OCI-M1 (cell line): ENCODE results near the gene LRRC55.

Experiments
- DNase-seq: peaks from one replicate; lab custom pipeline; 2025; lab: John Stamatoyannopoulos, UW

The LRRC55 gene

GRCh38 chr11:57181678-57182305 lies at the start of gene LRRC55:
LRRC55 (plus strand) TSS chr11:57181953; CDS start chr11:57182023, 70 bp downstream.
- no peak for DNase-seq

GRCh38 chr11:57133366-57134038 lies 48.3 kb upstream of the LRRC55 start:
- DNase-seq = peak; percentile 10

- DNase-seq = peak; percentile 16
These were observed 47.5 kb upstream of the LRRC55 start for GRCh38 chr11:57134284-57134683.

GRCh38 chr11:57135020-57135751 lies 46.6 kb upstream of the LRRC55 start:
- DNase-seq = no peak

GRCh38 chr11:57140568-57140967 lies 41.2 kb upstream of the LRRC55 start:
- DNase-seq = peak; percentile 5

- DNase-seq = peak; percentile 43
These were observed 38.3 kb upstream of the LRRC55 start for GRCh38 chr11:57143459-57143858.

GRCh38 chr11:57144075-57144474 lies 37.7 kb upstream of the LRRC55 start:
- peak; percentile 66 for DNase-seq

- peak; percentile 60 for DNase-seq
These were observed 37.0 kb upstream of the LRRC55 start for GRCh38 chr11:57144531-57145320.

- no peak for DNase-seq
These were observed 35.5 kb upstream of the LRRC55 start for GRCh38 chr11:57146301-57146700.

GRCh38 chr11:57148621-57149020 lies 33.1 kb upstream of the LRRC55 start:
- no peak for DNase-seq

GRCh38 chr11:57150454-57150917 lies 31.3 kb upstream of the LRRC55 start:
- peak; percentile 84 for DNase-seq

- no peak for DNase-seq
These were observed 29.6 kb upstream of the LRRC55 start for GRCh38 chr11:57152134-57152533.

GRCh38 chr11:57153448-57153847 lies 28.3 kb upstream of the LRRC55 start:
- no peak for DNase-seq

- DNase-seq = no peak
These were observed 27.0 kb upstream of the LRRC55 start for GRCh38 chr11:57154739-57155138.

- DNase-seq = peak; percentile 88
These were observed 26.4 kb upstream of the LRRC55 start for GRCh38 chr11:57155400-57155799.

GRCh38 chr11:57155838-57156607 lies 25.7 kb upstream of the LRRC55 start:
- DNase-seq = no peak

GRCh38 chr11:57156928-57157327 lies 24.8 kb upstream of the LRRC55 start:
- no peak for DNase-seq

- no peak for DNase-seq
These were observed 24.1 kb upstream of the LRRC55 start for GRCh38 chr11:57157624-57158023.

GRCh38 chr11:57158180-57158579 lies 23.6 kb upstream of the LRRC55 start:
- no peak for DNase-seq

- no peak for DNase-seq
These were observed 23.2 kb upstream of the LRRC55 start for GRCh38 chr11:57158599-57158998.

GRCh38 chr11:57160665-57161064 lies 21.1 kb upstream of the LRRC55 start:
- DNase-seq = no peak
